Ramos (cell line): Measurements from ENCODE around the gene PCF11.
"Not testable (repeated sequence)": the region's sequence is repeated elsewhere in the genome, so short reads cannot be mapped to it uniquely, and the experiment has no call there.

Experiments
- in situ Hi-C: fragments of 300-500 bp; cut with MboI; formaldehyde crosslinking; loops from one replicate; pipeline ENCODE4 v1.14.3; 2022; ENCODE audit warnings: low sequenced_read_pairs; ENCODE audit not compliant: unreplicated experiment

The PCF11 gene

GRCh38 chr11:83156996-83157593, at the start of gene PCF11:
TSS of gene PCF11 (plus strand) at chr11:83157131. CDS start at chr11:83157440, 309 bp downstream.
- in situ Hi-C loops: loop anchor here (5.0 kb wide), 1 partner anchor 90 kb away; no protein-coding TSS in a partner anchor

- in situ Hi-C loops: no loop called here
These were observed 44.0 kb upstream of the PCF11 start for GRCh38 chr11:83112886-83113285.

GRCh38 chr11:83115026-83115425, 41.9 kb upstream of the PCF11 start:
- in situ Hi-C loops: no loop called here

GRCh38 chr11:83115551-83115950, 41.4 kb upstream of the PCF11 start:
- in situ Hi-C loops: no loop called here

- in situ Hi-C loops: no loop called here
These were observed 40.8 kb upstream of the PCF11 start for GRCh38 chr11:83116015-83116641.

GRCh38 chr11:83118814-83119213, 38.1 kb upstream of the PCF11 start:
- in situ Hi-C loops: no loop called here

- in situ Hi-C loops: no loop called here
These were observed 37.7 kb upstream of the PCF11 start for GRCh38 chr11:83119216-83119615.

- in situ Hi-C loops: no loop called here
These were observed 36.6 kb upstream of the PCF11 start for GRCh38 chr11:83120327-83120726.

- in situ Hi-C loops: no loop called here
These were observed 34.9 kb upstream of the PCF11 start for GRCh38 chr11:83122050-83122449.

GRCh38 chr11:83122766-83123165, 34.2 kb upstream of the PCF11 start:
- in situ Hi-C loops: no loop called here

GRCh38 chr11:83124636-83125424, 32.1 kb upstream of the PCF11 start:
- in situ Hi-C loops: no loop called here

- in situ Hi-C loops: no loop called here
These were observed 31.4 kb upstream of the PCF11 start for GRCh38 chr11:83125577-83125976.

GRCh38 chr11:83127310-83127637, 29.7 kb upstream of the PCF11 start:
- in situ Hi-C loops: no loop called here

GRCh38 chr11:83132191-83132590, 24.7 kb upstream of the PCF11 start:
- in situ Hi-C loops: no loop called here

GRCh38 chr11:83133266-83133665, 23.7 kb upstream of the PCF11 start:
- in situ Hi-C loops: not testable (repeated sequence)

- in situ Hi-C loops: no loop called here
These were observed 17.6 kb upstream of the PCF11 start for GRCh38 chr11:83139310-83139709.

- in situ Hi-C loops: no loop called here
These were observed 16.1 kb upstream of the PCF11 start for GRCh38 chr11:83140691-83141455.

GRCh38 chr11:83147895-83148294, 9.0 kb upstream of the PCF11 start:
- in situ Hi-C loops: no loop called here

GRCh38 chr11:83150450-83150849, 6.5 kb upstream of the PCF11 start:
- in situ Hi-C loops: no loop called here

- in situ Hi-C loops: no loop called here
These were observed 5.5 kb upstream of the PCF11 start for GRCh38 chr11:83151274-83151977.
